Superior temporal gyrus (tissue), 1 donor: ENCODE measurements around the gene DPF3.
A peak's percentile ranks its signal among the peaks of the same experiment; 100 is the strongest.

Source experiments
- DNase-seq: peaks from one replicate; pipeline ENCODE4 v3.0.0-alpha.2; 2016; ENCODE audit errors: extremely low spot score

DPF3 gene

DNA sequence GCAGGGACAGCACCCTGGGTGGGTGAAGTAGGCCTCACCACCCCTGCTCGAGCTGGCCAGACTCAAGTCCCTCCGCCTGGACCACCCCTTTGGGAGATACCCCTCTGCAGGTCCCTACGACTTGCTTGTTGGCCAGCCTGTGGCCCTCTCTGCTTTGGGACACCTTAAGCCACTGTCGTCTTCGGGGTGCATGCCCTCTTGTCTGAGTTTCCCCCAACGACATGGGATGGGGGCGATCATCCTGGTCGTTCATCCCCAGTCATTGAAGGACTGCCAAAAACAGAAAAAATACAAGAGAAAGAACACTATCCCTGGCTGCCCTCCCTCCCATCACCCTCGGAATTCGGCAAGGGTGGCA, 151.1 kb downstream of the DPF3 start:
- no peak for DNase-seq

DNA sequence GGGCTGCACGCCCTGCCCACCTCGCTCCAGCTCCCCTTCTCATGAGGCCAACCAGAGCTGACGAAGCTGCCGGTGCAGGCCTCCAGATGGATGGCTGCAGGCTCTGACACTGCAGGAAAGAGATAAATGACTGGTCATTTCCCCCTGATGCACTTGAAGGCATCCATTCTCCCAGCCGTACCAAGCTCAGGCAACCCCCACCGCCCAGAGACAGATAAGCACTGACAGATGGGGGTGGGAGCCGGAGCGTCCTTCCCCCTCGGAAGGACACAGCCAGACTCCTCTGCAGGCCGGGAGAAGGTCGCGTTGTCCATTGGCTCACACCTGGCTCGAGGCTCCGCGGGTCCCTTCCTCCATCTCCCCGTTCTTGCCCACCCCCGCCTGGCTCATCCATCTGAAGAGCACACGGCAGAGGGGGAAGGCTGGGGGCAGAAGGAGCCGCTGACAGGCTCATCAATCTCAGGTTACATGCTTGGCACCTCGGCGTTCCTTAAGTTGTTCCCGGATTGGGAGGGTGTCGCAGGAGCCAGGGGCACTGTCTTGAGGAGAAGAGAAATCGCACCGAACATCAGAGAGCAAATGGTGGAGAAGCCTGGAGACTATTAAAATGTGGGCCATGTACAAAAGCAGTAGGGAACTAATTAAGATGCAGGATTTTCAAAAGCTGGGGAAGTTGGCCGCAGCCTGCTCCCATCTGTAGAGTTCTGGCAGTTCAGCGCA, 151.6 kb downstream of the DPF3 start:
- no peak for DNase-seq

DNA sequence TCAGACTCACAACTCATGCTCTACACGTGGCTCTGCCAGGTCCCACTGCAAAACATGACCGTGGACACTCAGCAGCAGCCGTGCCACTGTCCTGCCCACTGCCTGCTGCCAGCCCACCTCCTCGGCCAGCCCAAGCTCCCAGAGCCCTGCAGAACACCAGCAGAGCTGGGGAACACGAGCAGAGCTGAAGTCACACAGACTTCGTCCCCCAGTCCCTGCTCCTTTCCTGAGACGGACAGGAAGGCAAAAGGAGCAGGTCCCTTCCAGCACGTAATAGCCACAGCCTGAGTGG, 152.1 kb downstream of the DPF3 start:
- no peak for DNase-seq

DNA sequence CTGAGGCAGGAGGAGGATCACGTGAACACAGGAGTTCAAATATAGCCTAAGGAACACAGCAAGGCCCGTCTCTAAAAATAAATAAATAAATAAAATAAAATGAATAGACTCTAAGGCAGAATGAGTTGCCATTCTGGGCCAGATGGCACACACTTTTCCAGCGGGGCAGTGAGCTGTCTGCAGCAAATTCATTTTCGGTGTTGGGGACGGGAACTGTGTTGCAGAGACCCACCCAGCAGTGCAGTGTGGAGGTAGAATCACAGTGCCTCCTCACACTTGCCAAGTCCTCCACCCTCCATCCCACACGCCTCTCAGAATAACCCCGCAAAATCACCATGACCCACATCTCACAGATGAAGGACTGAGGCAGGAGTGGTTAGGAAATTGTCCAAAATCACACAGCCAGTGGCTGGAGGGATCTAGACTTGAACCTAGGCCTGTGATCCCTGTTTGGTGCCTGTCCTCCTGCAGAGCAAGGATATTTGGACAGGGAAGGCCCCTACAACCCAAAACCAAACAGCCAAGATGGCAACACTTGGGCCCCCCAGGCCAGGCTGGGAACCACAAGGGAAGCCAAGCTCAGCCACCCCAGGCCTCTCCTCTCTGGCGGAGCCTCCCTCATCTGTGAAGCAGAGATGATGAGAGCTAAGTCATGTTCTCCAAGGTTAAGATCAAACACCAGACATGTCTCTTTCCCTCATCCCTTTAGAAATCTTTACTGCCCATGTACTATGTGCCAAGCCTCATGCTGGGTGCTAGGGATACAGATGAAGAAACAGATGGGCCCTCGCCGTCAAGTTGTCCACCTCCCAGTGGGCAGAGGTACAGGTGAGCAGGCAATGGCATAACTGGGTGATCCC, 152.7 kb downstream of the DPF3 start:
- no peak for DNase-seq

DNA sequence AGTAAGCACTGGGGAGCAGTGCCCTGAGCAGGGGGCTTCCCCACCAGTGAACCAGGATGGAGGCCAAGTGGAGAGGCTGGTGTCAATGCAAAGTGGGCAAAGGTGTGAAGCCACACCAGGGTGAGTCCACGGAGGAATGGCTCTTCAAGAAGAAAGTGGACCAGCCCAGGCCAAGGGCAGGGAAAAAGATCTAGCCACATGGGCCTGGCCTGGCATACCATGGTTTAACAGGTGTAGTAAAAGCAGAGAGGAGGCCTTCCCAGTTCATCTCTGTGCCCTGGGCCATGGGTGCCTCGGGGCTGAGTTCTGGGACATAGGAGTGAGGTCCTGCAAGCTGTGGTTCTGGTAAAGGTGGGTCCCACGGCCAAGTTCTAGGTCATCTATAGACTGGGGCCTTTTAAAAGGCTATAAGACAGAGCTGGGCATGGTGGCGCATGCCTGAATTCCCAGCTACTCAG, 153.4 kb downstream of the DPF3 start:
- no peak for DNase-seq

DNA sequence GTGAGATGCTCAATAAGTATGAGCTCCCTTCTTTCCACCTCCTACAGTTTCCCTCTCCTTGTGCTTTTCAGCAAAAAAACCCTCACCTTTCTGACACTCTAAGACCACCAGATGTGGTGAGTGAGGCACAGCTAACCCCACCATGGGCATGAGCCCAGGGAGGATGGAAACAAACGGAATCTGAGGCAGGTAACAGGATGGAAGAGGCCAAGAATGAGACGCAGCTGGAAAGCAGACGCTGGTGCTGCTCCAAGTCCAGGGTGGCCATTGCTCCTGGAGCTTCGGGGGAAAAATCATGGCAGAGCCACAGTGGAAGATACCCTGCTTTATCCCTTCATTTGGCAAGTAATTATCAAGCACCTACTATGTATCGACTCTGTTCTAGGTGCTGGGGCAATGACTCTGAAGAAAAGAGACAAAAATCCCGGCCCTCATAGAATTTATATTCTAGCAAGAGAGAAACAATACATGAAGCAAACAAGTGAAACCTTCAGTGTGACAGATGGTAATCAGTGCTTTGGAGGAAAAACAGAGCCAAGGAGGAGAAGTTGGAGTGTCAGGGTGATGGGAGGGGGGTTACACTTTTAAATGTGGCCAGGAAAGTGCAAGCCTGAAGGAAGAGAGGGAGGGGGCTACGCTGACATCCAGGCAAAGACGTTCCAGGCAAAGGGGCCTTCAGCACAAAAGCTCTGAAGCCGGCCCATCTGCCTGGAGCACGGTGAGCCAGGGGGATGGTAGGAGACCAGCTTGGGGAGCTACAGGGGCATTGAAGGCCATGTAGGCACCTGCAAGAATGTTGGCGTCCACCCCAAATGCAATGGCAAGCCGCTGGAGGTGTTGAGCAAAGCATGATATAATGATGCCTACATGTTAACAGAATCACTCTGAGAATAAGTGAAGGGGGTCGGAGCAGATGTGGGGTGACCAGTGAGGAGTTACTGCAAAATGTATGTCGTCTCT, 154.2 kb downstream of the DPF3 start:
- no peak for DNase-seq

DNA sequence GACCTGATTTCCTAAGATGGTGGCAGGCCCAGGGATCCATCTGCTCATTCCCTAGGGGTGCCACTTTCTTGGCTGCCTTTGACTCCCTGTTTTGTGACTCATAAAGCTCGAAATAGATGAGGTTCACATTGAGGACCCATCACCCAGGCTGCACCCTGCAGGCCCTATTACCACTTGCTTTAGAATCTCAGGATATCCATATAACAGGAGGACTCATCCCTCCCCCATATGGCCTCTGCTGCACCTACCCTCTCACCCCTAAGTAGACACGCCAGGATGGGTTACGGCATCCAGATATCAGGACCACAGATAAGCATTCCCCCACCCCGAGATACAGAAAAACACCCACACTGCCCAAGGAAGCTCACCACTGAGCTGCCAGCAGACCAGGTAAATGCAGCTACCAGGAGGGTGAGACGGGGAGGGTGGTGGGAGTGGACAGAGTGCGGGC, 155.7 kb downstream of the DPF3 start:
- no peak for DNase-seq

DNA sequence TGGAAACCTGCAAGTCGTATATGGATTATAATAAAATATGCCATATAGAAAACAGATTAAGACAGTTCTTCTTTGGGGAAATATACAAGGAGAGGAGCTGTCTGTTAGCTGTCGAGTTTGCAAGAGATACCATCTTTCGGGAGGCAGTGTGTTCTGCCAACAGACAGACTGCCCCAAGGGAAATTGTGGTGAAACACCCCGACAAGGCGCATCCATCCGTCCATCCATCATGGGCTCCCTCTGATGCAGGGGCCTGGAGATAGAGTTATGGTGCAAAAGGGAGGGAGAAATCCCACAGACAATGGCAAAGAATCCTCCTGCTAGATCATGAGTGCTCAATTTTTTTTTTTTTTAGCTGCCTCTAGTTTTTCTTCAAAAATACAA, 156.3 kb downstream of the DPF3 start:
- DNase-seq, result no peak

DNA sequence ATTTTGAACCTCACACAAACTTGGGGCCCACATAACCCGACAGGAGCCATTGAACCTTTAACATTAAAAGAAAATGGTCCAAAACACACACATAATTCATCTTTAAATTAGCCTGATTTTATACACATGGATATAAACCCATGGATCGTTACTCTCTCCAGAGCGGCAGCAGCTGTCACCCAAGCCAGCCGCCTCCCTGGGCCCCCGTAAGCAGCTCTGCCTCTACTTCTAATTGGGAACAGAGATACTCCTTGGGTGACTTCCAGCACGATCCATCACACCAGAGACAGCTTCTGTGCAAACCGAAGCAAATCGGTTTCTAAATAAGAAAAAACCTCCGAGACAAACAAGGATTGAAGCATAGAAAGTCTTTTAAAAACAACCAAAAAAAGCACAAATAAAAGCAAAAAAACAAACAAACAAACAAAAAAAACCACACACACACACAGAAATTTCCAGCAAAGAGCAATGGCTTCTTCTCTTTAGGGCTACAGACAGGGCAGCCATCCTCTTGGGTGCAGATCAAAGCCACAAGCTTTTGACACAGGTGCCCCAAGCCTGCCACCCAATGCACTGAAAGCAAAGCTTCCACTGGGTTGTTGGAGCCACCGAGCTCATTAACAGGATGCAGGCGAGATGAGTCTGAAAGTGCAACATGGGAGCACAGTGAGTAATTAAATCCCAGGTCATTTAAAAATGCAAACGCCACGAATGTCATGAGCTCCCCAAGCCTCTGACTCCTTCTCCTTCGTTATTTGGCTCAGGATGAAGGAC, 156.9 kb downstream of the DPF3 start:
- DNase-seq, result peak; percentile 13

DNA sequence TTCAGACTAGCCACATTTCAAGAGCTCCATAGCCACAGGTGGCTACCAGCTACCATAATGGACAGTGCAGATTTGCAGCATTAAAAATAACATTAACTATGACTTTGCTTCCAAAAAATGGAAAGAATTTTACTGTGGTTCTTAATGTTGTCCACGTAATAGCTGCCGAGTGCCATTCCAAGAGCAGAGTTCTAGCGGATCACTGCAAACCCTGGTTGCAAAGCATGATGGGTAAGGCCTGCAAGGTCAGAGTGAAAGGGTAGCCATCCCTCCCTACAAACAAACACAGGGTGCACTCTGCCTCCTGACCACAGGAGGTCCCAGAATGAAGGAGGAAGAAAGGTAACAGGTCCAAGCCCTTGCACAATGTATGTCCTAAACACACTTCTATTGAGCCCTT, 157.6 kb downstream of the DPF3 start:
- DNase-seq, result no peak

DNA sequence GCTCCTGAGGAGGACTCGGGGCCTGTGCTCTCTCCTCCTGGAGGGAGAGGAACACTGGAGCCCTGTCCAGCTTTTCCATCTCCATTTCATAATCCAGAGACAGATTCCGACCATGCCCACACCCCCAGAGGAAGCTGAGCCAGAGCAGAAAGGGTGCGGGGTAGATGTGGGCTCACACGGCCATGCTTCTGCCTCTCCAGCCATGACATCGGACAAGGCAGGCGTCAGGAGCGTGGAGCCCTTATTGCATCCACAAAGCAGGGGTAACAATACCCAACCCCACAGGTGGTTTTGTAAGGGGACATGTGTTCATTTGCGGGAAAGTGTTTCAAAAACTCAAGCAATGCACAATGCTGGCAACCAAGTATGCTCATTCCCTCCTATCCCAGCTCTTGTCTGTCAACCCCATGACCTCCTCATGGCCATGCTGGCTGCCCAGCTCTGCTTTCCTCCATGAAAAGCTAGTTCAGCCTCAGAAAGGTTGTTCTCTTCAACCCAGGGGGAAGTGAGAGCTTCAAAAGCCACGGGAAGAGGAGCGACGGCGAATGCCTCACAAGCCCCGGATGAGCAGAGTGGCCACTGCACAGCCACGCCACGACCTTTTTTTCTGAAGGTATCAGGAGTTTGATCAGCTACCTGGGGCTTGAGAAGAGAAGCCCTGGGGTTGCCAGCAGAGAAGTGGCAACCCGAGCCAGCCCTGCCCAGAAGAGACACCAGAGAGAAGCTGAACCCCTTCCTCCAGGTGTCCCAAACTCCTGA, 161.7 kb downstream of the DPF3 start:
- DNase-seq, result no peak

DNA sequence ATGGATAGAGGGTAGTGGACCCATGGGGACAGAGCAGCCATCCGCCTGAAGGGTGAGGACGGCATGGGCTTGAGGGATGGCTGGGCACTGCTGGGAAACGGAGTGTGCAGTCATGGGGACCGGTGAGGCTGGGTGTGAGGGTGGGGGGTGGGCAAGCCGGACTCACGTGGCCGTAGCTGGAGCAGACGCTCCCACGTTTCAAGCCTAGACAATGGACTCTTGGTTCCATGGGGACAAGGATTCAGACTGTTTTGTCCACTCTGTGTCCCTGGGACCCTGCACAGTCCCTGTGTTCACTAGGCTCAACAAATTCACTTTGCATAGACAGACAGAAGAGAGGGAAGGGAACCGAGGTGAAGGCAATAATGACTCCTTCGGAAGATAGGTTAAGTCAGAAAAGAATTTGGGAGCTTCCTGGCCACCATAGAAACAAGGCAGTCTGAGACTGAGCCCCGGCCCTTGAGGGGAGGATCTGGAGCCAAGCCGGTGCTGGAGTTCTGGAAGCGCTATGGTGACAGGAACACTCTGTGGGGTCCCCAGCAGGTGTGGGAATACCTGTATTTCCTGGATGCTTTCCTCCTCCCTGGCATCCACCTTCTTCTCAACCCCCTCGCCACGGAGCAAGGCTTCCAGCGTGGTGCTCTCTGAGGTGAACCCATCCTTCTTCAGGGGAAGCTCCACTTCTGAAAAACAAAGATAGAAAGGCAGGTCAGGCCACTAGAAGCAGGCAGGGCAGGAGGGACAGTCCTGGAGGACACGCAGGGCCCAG, 162.5 kb downstream of the DPF3 start:
- peak; percentile 49 for DNase-seq

DNA sequence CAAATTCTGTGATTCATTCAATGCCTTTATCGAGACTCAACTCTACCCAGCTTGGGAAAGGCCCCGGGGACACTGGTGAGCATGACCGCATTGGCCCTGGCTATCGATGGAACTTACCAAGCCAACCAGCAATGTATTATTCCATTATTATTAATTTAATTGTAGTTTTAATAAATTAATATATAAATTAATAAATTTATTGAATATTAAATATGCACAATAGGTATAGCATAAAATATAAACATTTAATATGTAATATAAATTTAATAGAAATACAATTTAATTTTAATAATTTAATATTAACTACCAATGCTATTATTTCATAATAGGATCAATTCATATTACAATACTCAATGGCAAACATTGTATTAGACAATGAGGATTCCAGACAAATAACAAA, 163.4 kb downstream of the DPF3 start:
- DNase-seq, result no peak

DNA sequence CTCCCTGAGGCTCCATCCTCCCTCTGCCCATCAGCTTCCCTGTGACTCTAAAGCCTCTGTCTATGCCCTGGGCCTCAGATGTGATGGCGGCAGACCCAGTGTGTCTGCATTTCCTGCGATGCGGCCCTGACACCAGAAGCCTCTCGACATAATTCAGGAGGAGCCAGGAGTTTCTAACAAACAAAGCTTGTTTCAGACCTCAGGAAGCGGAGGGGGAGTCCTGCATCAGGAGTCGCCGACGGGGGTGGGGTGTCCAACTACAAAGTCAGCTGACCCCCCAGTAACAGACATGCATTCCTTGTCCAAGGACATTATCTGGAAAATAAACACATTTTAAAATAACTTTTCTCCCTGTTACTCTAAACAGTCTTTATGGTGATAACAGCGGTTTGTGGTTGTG, 167.5 kb downstream of the DPF3 start:
- DNase-seq, result peak; percentile 28

DNA sequence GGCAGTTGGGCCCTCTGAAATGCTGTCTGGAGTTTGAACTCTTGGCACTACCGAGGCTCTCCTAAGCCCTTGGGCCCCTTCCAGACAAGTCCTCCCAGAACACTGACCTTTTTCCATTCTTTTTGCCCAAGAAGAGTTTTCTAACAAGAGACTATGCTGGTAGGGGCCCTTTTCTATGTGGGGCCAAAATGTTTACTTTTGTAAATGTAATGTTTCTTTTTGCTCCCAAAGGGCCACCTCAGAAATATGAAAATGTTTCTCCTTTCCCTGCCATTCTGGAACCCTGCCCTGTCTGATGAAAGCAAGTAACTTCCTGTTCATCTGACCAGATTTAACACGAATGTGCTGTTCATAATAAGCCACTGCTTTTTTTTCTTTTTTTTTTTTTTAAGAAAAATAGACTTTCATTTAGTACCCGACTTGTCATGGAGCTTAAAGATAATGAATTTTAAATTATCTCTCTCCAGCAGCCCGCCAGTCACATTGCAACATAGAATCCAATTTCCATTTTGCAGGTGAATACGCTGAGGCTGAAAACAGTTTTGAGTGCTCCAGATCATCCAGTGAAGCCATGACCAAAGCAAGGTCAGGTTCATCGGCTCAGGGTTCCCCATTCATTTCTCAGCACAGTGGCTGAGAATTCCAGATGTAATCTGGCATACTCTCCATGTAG, 169.9 kb downstream of the DPF3 start:
- DNase-seq, result no peak

DNA sequence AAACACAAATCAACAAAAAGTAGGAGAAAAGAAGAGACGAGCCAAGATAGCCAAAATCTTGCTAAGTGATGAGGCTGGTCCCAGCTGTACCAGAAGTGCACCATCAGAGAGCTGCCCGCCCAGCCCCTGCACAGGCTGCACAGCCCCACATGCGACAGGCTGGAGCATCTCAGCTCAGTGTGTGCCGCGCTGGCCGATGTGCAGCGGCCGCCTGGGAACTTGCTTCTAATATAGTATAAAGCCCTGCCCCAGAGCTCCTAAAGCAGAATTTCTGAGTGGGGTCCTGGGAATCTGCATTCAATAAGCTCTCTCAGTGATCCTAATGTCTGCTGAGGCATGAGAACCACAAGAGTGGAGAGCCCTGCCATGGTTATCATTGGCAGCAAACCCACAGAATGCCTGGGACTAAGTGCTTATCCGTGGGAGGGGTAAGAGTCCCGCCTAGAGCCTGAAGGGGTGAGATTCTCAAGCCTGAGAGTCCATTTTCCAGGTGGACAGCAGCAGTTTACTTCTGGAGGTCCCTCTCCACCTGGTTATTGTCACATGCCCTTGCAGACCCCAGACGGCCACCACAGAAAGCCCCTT, 171.6 kb downstream of the DPF3 start:
- DNase-seq, result no peak

DNA sequence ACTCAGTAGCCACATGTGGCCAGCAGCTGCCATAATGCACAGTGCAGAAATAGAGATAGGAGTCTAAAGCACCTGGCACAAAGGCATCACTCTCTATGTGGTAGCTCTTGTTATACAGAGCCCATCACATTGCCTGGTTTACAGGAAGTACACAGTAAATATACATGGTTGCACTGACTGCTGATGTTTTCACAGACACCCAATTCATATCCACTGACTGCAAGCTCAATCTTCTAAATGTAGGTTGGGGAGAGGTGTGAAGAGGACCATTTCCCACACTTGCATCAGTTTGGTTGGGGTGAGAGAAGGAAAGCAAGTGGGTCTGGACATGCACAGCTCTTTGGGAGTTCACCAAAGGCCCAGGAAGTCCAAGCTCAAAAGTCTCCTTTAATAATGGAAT, 172.8 kb downstream of the DPF3 start:
- no peak for DNase-seq

DNA sequence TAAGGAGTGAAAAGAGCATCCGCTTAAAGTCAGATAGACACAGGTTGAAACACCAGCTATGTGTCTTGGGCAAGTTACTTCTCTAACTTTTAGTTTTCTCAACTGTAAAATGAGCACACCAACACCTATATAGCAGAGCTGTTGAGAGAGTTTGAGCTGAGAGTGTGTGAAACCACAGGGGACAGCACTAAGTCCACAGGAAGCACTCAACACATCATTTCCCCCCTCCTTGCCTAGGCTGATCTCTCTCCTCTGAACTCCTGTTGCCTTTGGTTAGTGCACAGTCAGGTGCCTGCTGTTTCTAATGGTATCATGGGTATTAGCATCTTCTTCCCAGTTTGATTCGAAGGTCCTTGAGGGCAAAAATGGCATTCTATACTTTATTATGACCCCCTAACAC, 176.7 kb downstream of the DPF3 start:
- DNase-seq, result no peak

DNA sequence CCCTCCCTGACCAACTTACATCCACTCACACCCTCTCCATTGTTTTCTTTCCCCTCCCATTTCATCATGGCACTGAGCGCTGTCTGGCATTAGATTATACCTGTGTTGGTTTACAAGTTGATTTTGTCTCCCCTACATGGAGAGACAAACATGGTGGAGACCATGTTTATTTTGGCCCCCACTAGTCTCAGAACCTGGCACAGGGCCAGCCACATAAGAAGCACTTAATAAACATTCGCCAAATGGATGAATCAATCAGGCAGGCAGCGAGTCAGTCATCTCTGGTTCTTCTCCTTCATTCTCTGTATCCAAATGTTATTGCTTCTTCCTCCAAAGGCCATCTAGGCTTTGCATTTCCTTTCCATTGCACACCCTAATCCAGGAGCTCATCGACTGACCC, 177.4 kb downstream of the DPF3 start:
- no peak for DNase-seq
